HPDE6-E6E7 (cell line): ENCODE data around the gene GRIK2.

ENCODE experiments used
- DNase-seq: peaks from one replicate; pipeline ENCODE4 v3.0.0; 2011; ENCODE audit warnings: missing footprints; ENCODE audit errors: extremely low spot score

Gene GRIK2

DNA sequence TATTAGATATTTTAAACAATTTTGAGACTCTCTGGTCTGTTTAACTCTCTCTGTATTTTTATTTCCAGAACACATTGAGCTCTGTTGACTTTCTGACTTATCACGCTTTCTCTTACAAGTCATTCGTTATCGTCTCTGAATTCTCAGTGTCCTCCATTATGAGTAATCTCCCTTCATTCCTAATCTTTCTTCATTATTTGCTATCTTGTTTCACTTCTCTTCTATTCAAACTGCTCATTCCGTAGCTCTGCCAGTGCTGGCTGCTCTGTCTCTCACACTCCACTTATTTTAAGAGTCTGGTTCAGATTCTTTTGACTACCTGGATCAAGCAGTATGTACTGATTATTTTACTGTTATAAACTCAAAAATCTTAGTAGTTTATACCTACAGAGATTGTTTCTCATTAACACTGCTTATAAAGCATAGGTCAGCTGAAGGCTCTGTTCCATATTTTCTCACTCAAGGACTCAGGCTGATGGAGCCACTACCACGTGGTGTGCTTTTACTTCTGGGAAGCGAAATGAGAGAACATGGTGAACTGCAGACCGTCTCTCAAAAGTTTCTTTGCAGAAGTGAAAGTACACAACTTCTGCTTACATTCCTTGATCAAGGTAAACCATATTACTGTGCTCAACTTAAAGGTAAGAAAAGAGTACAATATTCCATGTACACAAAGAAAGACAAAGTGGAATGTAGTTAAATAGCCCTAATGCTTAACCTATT, 485.2 kb downstream of the GRIK2 start:
- no peak for DNase-seq

DNA sequence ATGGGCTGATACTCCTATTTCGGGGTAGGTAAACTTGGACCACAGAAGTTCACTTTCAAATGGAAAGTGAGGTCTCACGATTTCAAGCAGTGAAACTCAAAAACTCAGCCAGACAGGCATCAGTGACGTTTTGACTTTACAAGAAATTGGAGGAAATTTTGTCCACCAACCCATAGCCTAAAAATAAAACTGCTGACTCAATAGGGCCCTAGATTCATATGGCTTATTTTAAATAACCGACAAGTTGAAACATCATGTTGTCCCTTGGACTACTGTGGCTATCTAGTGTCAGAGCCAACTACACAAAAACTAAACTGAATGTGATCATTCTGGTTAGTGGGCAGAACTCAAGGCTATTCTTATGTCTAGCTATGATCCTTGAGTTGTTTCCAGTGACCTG, 486.3 kb downstream of the GRIK2 start:
- no peak for DNase-seq

DNA sequence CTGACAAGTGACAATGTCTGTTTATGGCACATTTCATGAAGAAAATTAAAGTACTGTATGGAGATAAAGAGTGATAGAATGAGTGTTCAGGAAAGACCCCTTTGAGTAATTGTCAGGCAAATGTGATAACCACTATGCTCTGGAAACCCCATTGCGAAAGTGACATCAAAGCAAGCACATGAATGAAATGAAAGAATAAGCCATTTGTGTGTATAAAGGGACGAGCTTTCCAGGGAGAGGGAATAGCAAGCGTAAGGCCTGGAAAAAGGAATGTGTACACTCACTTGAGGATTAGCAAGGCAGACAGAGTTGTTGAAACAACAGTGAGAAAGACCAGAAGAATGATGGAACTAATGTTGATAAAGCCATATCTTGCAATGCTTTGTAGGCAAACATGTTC, 490.0 kb downstream of the GRIK2 start:
- DNase-seq: no peak

DNA sequence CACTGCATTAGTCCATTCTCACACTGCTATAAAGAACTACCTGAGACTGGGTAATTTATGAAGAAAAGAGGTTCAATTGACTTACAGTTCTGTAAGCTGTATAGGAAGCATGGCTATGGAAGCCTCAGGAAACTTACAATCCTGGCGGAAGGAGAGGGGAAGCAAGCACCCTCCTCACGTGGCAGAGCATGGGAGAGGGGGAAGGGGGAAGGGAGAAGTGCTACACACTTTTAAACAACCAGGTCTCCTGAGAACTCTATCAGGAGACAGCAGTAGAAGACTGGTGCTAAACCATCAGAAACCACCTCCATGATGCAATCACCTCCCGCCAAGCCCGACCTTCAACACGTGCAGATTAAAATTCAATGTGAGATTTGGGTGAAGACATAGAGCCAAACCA, 494.0 kb downstream of the GRIK2 start:
- no peak for DNase-seq

DNA sequence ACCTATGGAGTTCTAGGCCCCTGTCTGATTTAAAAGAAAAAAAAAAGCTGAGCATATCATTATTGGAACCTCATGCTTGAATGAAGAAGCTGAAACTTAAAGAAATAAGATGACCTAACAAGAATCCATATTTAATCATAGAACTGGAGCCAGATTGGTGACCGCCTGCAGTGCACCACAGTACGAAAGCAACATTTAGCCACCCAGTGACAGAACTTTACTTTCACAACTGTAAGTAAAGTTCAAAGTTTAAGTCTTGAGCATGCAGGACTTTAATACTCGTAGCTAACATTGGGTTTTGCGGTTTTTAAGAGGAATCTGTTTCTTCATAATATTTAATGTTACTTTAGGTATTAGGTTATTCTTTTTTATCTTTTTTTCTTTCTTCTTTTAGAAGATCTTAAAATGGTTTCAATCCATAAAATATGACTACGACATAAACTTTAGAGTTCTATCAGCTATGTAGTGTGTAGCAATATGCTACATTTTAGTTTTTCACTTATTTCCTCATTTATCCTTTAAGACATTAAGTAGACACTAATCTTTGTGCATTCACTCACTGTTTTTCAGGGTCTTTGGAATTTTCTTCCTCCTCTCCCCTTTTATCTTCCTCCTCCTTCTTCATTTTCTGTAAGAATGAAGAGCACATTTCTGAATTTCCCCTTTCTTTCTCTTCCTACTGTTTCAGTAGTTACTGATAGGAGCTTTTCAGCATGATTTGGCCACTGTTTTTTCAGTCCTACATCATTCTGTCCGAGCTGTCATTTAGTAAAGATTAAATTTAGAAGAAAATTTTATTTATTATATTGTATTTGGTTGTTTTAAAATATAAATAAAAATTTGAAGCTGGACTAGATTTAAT, 514.1 kb downstream of the GRIK2 start:
- no peak for DNase-seq

DNA sequence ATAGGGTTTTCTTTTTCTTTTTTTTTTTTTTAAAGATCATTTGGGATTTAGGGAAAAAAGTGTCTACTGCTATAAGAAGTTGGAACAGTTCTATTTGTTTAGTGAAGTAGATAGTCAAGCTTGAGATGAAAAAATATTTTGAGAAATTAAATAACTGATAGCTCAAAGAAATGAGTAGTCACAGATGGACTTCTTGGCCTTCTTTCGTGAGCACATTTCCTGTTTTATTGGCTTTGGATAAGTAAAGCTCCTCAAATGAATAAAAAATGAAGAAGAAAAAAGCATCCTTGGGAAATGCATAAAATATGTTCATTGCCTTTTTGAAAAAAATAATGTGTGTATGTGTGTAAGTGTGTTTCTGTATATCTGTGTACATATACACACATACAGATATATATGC, 515.9 kb downstream of the GRIK2 start:
- DNase-seq: no peak

DNA sequence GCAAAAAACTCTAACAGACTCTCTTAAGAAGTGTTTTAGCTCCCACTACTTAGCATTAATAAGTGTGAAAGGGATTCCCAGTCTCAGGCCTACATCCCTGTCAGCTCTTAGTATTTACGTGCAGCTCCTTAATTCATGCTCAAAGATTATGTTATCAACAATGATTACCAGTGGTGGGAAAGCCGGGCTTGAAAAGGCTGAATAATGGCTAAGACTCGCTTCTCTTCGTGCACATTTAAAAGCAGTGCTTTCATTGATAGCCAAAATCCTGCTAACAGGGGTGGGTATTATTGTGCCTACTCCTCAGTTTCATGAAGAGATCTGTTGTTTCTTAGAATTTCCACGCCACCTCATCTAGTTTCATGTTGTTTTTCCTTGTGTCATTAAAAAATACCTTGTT, 518.8 kb downstream of the GRIK2 start:
- DNase-seq: no peak

DNA sequence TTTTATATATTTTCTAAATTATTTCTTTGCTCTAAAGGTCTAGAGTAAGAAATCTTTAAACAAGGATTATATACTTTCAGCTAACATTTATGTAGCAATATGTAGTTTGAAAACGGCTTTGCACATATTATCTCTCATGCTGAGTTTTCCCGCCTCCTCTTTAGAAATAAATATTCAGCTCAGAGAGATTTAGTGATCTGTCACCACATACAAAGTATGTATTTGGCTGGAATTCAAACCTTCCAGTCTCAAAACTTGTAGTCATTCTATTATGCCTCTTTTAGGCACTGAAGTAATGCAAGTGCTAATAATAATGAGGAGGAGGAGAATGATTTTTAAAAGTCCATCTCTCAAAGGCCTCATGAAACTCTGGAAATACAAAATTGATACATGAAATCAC, 525.0 kb downstream of the GRIK2 start:
- no peak for DNase-seq

DNA sequence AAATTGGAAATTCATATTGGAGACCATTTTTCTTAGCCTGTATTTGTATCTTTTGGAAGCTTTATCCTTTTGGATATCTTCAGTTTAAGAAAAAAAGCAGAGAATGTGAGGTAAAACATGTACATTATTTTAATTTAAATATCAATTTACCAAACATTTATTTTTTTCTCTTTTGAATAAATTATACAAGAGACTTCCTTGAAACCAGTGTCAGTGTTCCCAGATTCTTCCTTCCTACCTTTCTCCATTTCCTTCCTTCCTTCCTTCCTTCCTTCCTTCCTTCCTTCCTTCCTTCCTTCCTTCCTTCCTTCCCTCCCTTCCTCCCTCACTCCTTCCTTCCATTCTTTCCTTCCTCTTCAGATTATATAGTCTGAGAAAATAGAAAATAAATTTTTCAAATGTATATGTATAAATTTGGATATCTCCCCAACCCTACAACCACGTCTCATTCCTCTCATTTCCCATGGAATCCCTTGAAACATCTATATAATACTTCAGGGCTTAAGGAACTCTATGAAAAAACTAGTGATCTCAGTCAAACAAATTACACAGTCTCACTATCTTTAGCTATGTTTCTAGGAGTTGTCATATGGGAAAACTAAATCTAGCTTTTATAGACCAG, 528.4 kb downstream of the GRIK2 start:
- DNase-seq: no peak

DNA sequence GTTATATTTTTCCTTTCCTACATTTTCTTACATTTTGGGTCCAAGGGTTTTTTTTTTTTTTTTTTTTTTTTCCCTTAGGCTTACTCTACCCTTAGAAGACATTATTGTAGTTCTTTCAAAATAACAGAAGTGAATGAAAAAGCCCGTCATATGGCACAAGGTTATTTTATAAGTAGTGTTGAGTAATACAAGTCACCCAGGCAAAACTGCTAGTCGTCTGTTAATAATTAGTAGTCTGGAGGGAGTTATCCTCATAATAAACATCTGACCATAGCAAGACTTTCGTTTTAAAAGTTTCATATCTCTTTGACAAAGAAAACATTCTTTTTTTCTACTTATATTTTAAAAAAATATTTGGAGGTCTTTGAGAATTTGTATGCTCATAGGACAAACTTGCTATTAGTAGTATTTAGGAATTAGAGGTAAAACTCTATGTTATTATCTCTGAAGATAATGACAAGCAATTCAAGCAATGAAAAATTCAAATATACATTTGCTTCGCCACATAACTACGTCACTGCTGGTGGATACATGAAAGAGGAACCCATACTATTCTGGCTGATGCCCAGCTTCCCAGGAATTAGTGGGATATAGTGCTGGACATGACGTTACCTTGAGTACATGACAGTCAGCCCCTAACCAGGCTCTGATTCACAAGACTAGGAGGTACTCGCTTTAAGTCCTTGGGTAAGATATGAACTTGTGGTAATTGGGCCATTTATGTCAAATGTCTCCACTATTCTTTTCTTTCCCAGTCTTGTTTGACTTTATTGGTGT, 532.8 kb downstream of the GRIK2 start:
- no peak for DNase-seq

DNA sequence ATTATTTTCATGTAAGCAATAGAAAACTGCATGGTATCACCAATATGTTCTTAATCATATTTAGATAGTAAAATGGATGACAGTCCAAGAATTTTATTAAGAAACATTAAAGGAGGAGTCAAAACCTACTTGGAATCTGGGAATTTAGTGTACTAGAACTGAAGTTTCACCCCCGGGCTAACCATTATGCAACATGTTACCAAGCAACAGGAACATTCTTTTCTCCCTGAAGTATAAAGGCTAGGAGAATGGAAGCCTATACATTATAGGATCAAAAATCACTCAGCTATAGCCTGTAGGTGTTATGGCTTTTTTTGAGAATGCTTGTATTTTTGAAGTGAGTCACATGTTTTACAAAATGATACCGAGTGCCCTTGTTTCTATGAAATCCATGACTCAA, 538.3 kb downstream of the GRIK2 start:
- no peak for DNase-seq

DNA sequence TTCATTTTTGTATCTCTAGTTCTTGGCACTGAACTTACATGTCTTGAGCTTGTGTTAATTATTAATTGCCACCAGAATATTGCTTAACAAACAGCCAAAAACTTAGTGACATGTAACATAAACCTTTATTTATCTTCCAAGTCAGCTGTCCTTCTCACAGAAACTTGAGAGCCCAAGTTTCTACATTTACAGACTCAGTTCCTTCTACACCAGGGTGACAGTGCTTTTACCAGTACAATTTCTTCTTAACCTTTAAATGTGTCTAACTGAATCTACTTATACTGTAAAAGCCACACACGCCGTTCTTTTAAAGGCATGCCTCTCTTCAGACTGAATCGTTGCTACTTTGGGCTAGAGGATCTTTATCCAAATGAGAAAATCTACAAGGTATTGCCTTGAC, 539.2 kb downstream of the GRIK2 start:
- no peak for DNase-seq

DNA sequence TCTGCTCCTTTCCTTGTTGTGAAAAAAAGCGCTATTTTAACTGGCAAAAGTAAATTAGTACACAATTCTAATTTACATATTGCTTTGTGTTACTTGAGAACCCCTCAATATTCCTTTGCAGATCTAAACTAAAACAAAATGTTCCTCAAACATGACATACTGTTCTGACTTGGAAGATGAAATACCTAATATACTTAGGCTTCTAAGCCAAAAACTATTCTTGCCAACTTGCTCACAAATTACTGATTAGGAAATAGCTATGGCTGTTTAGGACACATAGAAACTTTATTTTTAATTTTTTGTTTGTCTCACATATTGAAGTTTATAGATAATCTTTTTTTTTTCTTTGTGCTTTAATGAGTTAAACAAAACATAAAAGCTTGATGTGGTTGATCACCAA, 542.2 kb downstream of the GRIK2 start:
- no peak for DNase-seq

DNA sequence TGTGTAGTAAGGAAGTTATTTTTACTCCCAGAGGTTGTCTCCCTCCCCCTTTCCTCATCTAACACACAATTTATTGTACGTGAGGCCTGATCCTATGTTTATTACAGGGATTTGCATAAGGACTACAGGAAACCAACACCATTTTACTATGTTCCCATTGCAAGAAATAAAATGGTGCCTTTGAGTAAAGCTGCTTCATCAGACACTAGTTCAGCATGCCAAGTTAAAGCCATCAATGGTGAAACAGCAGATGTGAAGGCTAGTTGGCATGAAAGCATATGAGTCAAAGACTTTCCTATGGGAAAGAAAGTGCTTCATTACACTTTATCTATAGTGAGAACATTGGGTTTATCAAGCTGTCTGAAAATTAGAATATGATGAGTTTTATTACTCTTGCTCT, 543.0 kb downstream of the GRIK2 start:
- no peak for DNase-seq

DNA sequence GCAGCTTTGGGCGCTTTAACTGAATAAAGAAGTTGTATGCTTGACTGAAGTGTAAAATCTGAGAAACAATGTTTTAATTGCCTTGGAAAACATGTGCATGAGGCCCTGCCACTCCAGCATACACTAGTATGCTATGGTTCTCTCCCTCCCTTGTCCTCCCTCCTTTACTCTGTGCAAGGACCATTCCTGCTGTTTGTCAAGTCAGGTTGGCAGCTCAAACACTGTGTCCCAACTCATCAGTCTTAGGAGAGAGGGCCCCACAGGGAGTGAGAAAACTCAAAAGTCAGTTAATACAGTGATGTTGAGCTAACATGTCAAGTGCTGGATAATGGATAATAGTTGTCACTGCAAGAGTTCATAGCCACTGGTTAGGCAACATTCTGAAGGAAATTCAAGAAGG, 543.6 kb downstream of the GRIK2 start:
- no peak for DNase-seq

DNA sequence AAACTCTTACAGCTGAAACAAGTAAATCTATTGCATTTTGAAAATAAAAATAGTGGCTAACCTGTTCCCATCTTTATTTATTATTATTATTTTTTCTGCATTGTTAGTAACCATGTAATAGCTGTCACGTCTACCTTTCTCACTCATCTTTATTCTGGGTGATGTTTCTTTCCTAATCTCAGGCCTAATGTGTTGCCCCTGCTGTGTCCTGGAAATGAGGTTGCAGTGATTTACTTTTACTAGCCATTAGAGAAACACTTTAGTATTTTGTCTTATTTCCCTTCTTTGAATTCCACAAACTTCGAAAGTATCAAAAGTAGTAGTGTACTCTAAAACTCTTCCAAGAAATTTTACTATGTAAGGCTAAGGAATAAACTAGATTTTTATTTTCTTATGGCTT, 546.9 kb downstream of the GRIK2 start:
- no peak for DNase-seq

DNA sequence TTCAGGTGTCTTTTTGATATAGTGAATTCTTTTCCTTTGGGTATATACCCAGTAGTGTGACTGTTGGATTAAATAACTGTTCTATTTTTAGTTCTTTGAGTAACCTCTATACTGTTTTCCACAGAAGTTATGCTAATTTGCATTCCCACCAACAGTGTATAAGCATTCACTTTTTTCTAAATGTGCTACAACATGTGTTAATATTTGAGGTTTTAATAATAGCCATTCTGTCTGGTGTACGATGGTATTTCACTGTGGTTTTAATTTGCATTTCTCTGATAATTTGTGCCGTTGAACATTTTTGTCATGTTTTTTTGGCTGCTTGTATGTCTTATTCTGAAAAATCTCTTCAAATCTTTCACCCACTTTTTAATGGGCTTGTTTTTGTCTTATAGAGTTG, 563.5 kb downstream of the GRIK2 start:
- no peak for DNase-seq

DNA sequence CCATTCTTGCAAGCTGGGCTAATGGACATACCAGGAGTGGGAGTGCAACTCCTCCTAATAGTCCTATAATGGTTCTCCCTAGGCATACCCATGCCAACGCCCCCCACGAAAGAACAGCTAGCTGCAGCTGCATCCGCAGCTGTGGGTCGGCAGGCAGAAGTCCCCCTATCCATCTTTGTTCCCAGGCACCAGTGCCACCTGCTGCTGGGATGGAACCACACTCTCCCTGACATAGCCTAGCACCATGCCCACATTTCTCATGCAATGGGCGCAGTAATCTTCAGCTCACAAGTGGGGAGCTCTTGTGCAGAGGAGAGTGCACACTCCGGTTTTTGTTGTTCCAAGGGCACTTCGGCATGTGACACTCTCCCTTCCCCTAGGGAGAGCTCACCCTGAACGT, 567.8 kb downstream of the GRIK2 start:
- DNase-seq: no peak

DNA sequence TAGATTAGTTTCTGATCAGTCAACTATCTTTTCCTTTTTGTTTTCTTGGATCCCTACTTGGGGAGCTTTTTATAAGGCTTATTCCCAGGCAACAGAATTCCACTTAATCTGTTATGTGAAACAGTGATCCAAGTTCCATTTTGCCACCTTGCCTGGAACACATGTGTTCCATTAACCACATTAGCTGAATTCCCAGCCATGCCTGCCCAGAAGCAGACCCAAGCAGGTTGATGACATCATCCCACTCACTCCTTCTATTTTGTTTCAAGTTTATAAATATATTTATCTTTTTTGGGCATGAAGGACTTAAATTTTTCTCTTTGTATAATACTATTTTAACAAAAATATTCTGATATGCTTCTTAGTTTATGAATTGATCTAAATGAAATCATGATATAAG, 587.4 kb downstream of the GRIK2 start:
- no peak for DNase-seq

DNA sequence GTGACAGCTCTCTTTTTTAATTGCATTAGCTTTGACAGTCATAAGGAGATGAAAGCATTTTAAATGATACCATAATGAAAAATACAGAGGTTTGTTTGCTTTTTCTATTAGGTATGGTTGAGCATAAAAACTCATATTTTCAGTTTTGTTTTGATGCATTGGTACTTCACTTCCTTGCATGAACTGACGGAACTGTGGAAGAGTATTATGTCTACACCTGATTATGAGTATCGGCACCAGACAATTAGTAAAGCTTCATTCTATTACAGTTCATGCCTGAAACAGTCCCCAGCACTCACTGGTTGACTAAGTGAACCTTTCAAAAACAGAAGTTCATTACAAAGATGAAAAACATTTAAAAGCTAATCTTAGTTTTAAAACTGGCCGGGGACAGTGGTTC, 593.0 kb downstream of the GRIK2 start:
- DNase-seq: no peak

DNA sequence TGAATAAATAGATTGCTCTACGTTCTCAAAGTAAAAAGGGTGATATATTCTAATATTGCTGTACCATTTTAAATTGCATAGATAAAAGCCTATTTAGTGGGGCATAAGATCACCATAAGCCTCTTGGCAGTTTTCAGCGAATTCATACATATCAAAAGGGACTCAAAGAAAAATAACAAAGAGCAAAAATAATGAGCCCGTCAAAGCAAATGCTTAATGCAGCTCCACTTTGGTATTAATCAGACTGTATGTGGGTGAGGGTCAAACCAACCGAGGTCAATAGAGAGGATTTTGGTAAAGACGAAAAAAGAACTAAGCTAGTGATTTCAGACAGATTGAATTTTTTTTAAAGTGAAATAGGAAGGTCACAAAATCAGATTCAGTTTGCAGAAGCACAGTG, 598.8 kb downstream of the GRIK2 start:
- no peak for DNase-seq

DNA sequence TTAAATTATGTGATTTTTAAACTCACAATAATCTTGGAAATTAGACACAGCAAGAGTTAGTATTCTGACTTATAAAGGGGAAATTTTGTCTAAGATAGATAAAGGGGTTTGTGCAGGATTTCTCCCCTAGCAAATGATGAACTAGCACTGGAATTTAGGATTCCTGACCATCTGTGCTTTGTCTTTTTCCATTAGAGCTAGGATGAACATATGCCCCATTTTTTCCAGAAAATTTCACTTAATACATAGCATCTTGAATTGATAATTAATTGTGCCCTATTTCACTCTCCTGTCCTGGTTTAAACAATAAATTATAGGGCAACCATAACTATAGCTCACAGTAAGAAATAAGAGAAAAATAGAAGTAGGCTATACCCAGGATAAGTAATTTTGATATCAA, 601.0 kb downstream of the GRIK2 start:
- DNase-seq: no peak
